Measurements from ENCODE around the gene SLIT1.

Gene SLIT1

GRCh38 chr10:97135464-97135863 lies 50.3 kb downstream of the SLIT1 start:
- TF ChIP-seq EP300 (IDR thresholded peaks at IDR 0.05; ENCODE audit: borderline replicate concordance): no peak
- TF ChIP-seq, protein P1, sequence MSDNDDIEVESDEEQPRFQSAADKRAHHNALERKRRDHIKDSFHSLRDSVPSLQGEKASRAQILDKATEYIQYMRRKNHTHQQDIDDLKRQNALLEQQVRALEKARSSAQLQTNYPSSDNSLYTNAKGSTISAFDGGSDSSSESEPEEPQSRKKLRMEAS (IDR thresholded peaks at IDR 0.05): no peak
- no peak for TF ChIP-seq CREB1 (IDR thresholded peaks at IDR 0.05; ENCODE audit: low read depth)

DNA sequence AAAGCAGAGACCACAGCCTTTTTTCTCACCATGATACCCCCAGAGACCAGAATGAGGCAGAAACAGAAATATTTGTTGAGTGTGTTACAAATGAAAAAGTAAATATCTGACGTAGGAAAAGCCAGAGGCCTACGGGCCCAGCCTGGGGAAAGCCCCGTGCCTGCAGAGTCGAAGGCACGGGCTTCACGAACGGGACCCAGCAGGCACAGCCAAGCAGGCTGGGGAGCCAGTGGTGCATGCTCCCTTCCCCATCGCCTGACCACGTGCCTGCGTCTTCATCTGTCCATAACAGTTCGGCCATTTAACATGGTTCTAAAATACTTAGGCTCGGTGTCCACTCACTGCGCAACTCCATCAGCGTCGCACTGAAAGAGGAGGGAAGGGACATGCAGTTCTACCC lies 50.8 kb downstream of the SLIT1 start:
- no peak for TF ChIP-seq YY1 (IDR thresholded peaks at IDR 0.05; ENCODE audit: low read depth)
- no peak for TF ChIP-seq TAF1 (IDR thresholded peaks at IDR 0.05; ENCODE audit: low read depth)
- no peak for TF ChIP-seq ZBTB7A (IDR thresholded peaks at IDR 0.05; ENCODE audit: low read depth)
- TF ChIP-seq, protein P1 (IDR thresholded peaks at IDR 0.05): no peak
- no peak for TF ChIP-seq TCF12 (IDR thresholded peaks at IDR 0.05; ENCODE audit: low read depth)
- TF ChIP-seq, protein P2, sequence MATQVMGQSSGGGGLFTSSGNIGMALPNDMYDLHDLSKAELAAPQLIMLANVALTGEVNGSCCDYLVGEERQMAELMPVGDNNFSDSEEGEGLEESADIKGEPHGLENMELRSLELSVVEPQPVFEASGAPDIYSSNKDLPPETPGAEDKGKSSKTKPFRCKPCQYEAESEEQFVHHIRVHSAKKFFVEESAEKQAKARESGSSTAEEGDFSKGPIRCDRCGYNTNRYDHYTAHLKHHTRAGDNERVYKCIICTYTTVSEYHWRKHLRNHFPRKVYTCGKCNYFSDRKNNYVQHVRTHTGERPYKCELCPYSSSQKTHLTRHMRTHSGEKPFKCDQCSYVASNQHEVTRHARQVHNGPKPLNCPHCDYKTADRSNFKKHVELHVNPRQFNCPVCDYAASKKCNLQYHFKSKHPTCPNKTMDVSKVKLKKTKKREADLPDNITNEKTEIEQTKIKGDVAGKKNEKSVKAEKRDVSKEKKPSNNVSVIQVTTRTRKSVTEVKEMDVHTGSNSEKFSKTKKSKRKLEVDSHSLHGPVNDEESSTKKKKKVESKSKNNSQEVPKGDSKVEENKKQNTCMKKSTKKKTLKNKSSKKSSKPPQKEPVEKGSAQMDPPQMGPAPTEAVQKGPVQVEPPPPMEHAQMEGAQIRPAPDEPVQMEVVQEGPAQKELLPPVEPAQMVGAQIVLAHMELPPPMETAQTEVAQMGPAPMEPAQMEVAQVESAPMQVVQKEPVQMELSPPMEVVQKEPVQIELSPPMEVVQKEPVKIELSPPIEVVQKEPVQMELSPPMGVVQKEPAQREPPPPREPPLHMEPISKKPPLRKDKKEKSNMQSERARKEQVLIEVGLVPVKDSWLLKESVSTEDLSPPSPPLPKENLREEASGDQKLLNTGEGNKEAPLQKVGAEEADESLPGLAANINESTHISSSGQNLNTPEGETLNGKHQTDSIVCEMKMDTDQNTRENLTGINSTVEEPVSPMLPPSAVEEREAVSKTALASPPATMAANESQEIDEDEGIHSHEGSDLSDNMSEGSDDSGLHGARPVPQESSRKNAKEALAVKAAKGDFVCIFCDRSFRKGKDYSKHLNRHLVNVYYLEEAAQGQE (IDR thresholded peaks at IDR 0.05; ENCODE audit: low read depth): no peak
- TF ChIP-seq CEBPB (IDR thresholded peaks at IDR 0.05): no peak
- no peak for TF ChIP-seq EGR1 (IDR thresholded peaks at IDR 0.05)
- no peak for TF ChIP-seq FOXM1 (IDR thresholded peaks at IDR 0.05; ENCODE audit: borderline replicate concordance, low read depth)
- TF ChIP-seq CREB1 (IDR thresholded peaks at IDR 0.05; ENCODE audit: low read depth): no peak
- TF ChIP-seq RAD21 (IDR thresholded peaks at IDR 0.05; ENCODE audit: low read depth): no peak
- no peak for TF ChIP-seq NFIC (IDR thresholded peaks at IDR 0.05)
- no peak for TF ChIP-seq TEAD4 (IDR thresholded peaks at IDR 0.05)
- TF ChIP-seq EP300 (IDR thresholded peaks at IDR 0.05; ENCODE audit: borderline replicate concordance): no peak

DNA sequence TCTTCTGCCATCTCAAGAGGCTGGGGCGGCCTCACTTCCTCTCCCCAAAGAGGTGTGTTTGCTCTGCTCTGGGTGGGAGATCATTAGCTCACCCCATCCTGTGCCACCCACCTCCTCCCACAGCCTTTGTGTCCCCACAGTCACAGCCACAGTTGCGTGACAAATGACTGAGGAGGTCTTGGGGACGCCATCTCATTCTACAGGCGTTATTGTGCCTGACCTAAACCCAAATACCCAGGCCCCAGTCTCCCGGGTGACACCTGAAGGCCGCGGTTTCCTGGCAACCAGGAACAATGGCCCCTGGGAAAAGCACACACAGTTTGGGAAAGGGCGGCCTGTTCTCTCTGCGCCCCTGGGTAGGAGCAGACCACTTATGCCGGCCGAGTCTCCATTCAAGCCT lies 51.6 kb downstream of the SLIT1 start:
- TF ChIP-seq NFIC (IDR thresholded peaks at IDR 0.05): no peak
- no peak for TF ChIP-seq EP300 (IDR thresholded peaks at IDR 0.05; ENCODE audit: borderline replicate concordance)
- no peak for TF ChIP-seq CREB1 (IDR thresholded peaks at IDR 0.05; ENCODE audit: low read depth)
- TF ChIP-seq, protein P3, sequence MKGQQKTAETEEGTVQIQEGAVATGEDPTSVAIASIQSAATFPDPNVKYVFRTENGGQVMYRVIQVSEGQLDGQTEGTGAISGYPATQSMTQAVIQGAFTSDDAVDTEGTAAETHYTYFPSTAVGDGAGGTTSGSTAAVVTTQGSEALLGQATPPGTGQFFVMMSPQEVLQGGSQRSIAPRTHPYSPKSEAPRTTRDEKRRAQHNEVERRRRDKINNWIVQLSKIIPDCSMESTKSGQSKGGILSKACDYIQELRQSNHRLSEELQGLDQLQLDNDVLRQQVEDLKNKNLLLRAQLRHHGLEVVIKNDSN (IDR thresholded peaks at IDR 0.05): no peak
- TF ChIP-seq, protein P1 (IDR thresholded peaks at IDR 0.05): no peak
- TF ChIP-seq RAD21 (IDR thresholded peaks at IDR 0.05; ENCODE audit: low read depth): no peak
- TF ChIP-seq EGR1 (IDR thresholded peaks at IDR 0.05): no peak
- no peak for TF ChIP-seq FOXM1 (IDR thresholded peaks at IDR 0.05; ENCODE audit: borderline replicate concordance, low read depth)
- TF ChIP-seq CEBPB (IDR thresholded peaks at IDR 0.05): no peak
- no peak for TF ChIP-seq YY1 (IDR thresholded peaks at IDR 0.05; ENCODE audit: low read depth)
- no peak for TF ChIP-seq TEAD4 (IDR thresholded peaks at IDR 0.05)
- TF ChIP-seq, protein P2 (IDR thresholded peaks at IDR 0.05; ENCODE audit: low read depth): no peak
- TF ChIP-seq ZBTB7A (IDR thresholded peaks at IDR 0.05; ENCODE audit: low read depth): no peak
- no peak for TF ChIP-seq TCF12 (IDR thresholded peaks at IDR 0.05; ENCODE audit: low read depth)
- no peak for TF ChIP-seq TAF1 (IDR thresholded peaks at IDR 0.05; ENCODE audit: low read depth)

DNA sequence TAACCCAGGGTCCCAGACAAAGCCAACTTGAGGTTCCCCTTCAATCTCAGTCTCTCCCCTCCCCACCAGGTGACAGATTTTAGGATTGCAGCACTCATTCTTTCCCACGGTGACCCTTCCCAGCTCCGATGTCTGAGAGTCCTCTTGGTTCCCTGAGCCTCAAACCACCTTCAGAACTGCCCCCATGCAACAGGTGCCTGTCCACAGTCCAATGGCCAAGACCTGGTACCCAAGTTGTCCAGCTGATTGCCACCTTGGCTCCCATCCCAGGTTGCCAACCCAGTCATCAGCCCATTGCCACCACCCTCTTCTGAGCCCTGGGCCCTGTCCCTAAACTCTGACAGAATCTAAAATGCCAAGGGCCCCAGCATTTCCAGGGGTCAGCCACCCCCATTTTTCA lies 53.5 kb downstream of the SLIT1 start:
- TF ChIP-seq CREB1 (IDR thresholded peaks at IDR 0.05; ENCODE audit: low read depth) (no peak), TCF12 (IDR thresholded peaks at IDR 0.05; ENCODE audit: low read depth) (no peak), RAD21 (IDR thresholded peaks at IDR 0.05; ENCODE audit: low read depth) (no peak), ZBTB7A (IDR thresholded peaks at IDR 0.05; ENCODE audit: low read depth) (no peak), YY1 (IDR thresholded peaks at IDR 0.05; ENCODE audit: low read depth) (no peak), TAF1 (IDR thresholded peaks at IDR 0.05; ENCODE audit: low read depth) (no peak), FOXM1 (IDR thresholded peaks at IDR 0.05; ENCODE audit: borderline replicate concordance, low read depth) (no peak), EGR1 (IDR thresholded peaks at IDR 0.05) (no peak), EP300 (IDR thresholded peaks at IDR 0.05; ENCODE audit: borderline replicate concordance) (no peak), NFIC (IDR thresholded peaks at IDR 0.05) (no peak), TEAD4 (IDR thresholded peaks at IDR 0.05) (no peak), CEBPB (IDR thresholded peaks at IDR 0.05) (no peak)
- TF ChIP-seq, protein P3 (IDR thresholded peaks at IDR 0.05): no peak
- TF ChIP-seq, protein P2 (IDR thresholded peaks at IDR 0.05; ENCODE audit: low read depth): no peak
- TF ChIP-seq, protein P1 (IDR thresholded peaks at IDR 0.05): no peak
